Activated CD4-positive, alpha-beta T cell treated with anti-CD3 and anti-CD28 coated beads, Interleukin-2, Interleukin-4, amounts not matched to agents 100 ng/mL and 50 ng/mL, durations not matched to agents 16 hours and 8 hours (primary cell): Measurements from ENCODE around the gene DYRK3.
A peak's percentile ranks its signal among the peaks of the same experiment; 100 is the strongest.
"Not testable (repeated sequence)": the region's sequence is repeated elsewhere in the genome, so short reads cannot be mapped to it uniquely, and the experiment has no call there.

Experiments used
- DNase-seq: peaks from one replicate; pipeline ENCODE4 v3.0.0-alpha.2; 2020; ENCODE audit warnings: low spot score

The DYRK3 gene

GRCh38 chr1:206635080-206635977 lies at the start of gene DYRK3:
TSS of gene DYRK3 (plus strand) at chr1:206635536. CDS start at chr1:206635704, 168 bp downstream.
- DNase-seq: peak; percentile 95

GRCh38 chr1:206586501-206587445 lies 48.6 kb upstream of the DYRK3 start:
- no peak for DNase-seq

GRCh38 chr1:206587904-206588303 lies 47.4 kb upstream of the DYRK3 start:
- no peak for DNase-seq

GRCh38 chr1:206588492-206588891 lies 46.8 kb upstream of the DYRK3 start:
- no peak for DNase-seq

GRCh38 chr1:206589206-206589605 lies 46.1 kb upstream of the DYRK3 start:
- DNase-seq: no peak

GRCh38 chr1:206590025-206590758 lies 45.1 kb upstream of the DYRK3 start:
- DNase-seq: peak; percentile 95

GRCh38 chr1:206591226-206591625 lies 44.1 kb upstream of the DYRK3 start:
- no peak for DNase-seq

- DNase-seq: no peak
Measured at GRCh38 chr1:206591696-206592095, 43.6 kb upstream of the DYRK3 start.

- no peak for DNase-seq
Measured at GRCh38 chr1:206593351-206593925, 41.9 kb upstream of the DYRK3 start.

- DNase-seq: no peak
Measured at GRCh38 chr1:206595581-206596318, 39.6 kb upstream of the DYRK3 start.

- no peak for DNase-seq
Measured at GRCh38 chr1:206596319-206596666, 39.0 kb upstream of the DYRK3 start.

- no peak for DNase-seq
Measured at GRCh38 chr1:206600527-206600926, 34.8 kb upstream of the DYRK3 start.

- no peak for DNase-seq
Measured at GRCh38 chr1:206604861-206605260, 30.5 kb upstream of the DYRK3 start.

GRCh38 chr1:206606867-206607266 lies 28.5 kb upstream of the DYRK3 start:
- no peak for DNase-seq

- DNase-seq: peak; percentile 74
Measured at GRCh38 chr1:206608108-206608698, 27.1 kb upstream of the DYRK3 start.

GRCh38 chr1:206609229-206609991 lies 25.9 kb upstream of the DYRK3 start:
- DNase-seq: peak; percentile 51

GRCh38 chr1:206612129-206612876 lies 23.0 kb upstream of the DYRK3 start, which contains the start of gene EIF2D:
TSS of gene EIF2D (minus strand) at chr1:206612465. CDS start at chr1:206612342, 123 bp downstream.
- DNase-seq: peak; percentile 97

GRCh38 chr1:206626396-206626795 lies 8.9 kb upstream of the DYRK3 start:
- not testable (repeated sequence) for DNase-seq

GRCh38 chr1:206628916-206629315 lies 6.4 kb upstream of the DYRK3 start:
- no peak for DNase-seq
